HG03432 (cell line): ENCODE measurements around the gene ANO4.
"Not testable (repeated sequence)": the region's sequence is repeated elsewhere in the genome, so short reads cannot be mapped to it uniquely, and the experiment has no call there.

Experiments used
- ATAC-seq: cut with Tn5 transposase; IDR thresholded peaks from one replicate; pipeline ENCODE4 v1.9.1; 2021; ENCODE audit warnings: mild to moderate bottlenecking, moderate library complexity; ENCODE audit not compliant: unreplicated experiment

The ANO4 gene

GRCh38 chr12:101078536-101079285 is 284.1 kb downstream of the ANO4 start:
- no peak for ATAC-seq

GRCh38 chr12:101082706-101083105 is 288.1 kb downstream of the ANO4 start:
- ATAC-seq, result no peak

GRCh38 chr12:101086490-101087135 is 292.0 kb downstream of the ANO4 start:
- no peak for ATAC-seq

- no peak for ATAC-seq
Observed at GRCh38 chr12:101087920-101088319, 293.3 kb downstream of the ANO4 start.

GRCh38 chr12:101089271-101089670 is 294.7 kb downstream of the ANO4 start:
- no peak for ATAC-seq

- not testable (repeated sequence) for ATAC-seq
Observed at GRCh38 chr12:101090222-101090621, 295.6 kb downstream of the ANO4 start.

GRCh38 chr12:101097829-101098580 is 303.4 kb downstream of the ANO4 start:
- ATAC-seq, result no peak

GRCh38 chr12:101107032-101107763 is 312.6 kb downstream of the ANO4 start:
- no peak for ATAC-seq

- ATAC-seq, result no peak
Observed at GRCh38 chr12:101108130-101108529, 313.6 kb downstream of the ANO4 start.

- no peak for ATAC-seq
Observed at GRCh38 chr12:101110866-101111265, 316.3 kb downstream of the ANO4 start.

GRCh38 chr12:101111441-101111840 is 316.9 kb downstream of the ANO4 start:
- ATAC-seq, result no peak

- no peak for ATAC-seq
Observed at GRCh38 chr12:101115326-101115725, 320.8 kb downstream of the ANO4 start.

GRCh38 chr12:101116911-101117310 is 322.3 kb downstream of the ANO4 start:
- ATAC-seq, result no peak

- no peak for ATAC-seq
Observed at GRCh38 chr12:101117842-101118241, 323.3 kb downstream of the ANO4 start.

- no peak for ATAC-seq
Observed at GRCh38 chr12:101127521-101128219, 333.1 kb downstream of the ANO4 start.

- not testable (repeated sequence) for ATAC-seq
Observed at GRCh38 chr12:101145777-101146431, 351.3 kb downstream of the ANO4 start.

- ATAC-seq, result no peak
Observed at GRCh38 chr12:101165319-101165718, 370.7 kb downstream of the ANO4 start.

GRCh38 chr12:101166866-101167265 is 372.3 kb downstream of the ANO4 start:
- ATAC-seq, result no peak

GRCh38 chr12:101168001-101168400 is 373.4 kb downstream of the ANO4 start:
- ATAC-seq, result no peak

- ATAC-seq, result no peak
Observed at GRCh38 chr12:101172316-101172715, 377.7 kb downstream of the ANO4 start.
